H1 (cell line): ENCODE data around the gene MLPH.

Experiments used
- ZNF274 ChIP-seq: IDR thresholded peaks from 2 replicates; pipeline ENCODE4 v1.7.0; 2012; ENCODE audit warnings: low read length, borderline replicate concordance; ENCODE audit errors: extremely low read depth
- TF ChIP-seq, protein P1 (sequence below): IDR thresholded peaks from 2 replicates; pipeline ENCODE4 v1.6.1; 2012; ENCODE audit warnings: low read length, inconsistent platforms
- TF ChIP-seq, protein P2 (sequence below), 3 experiments: IDR thresholded peaks; 1 replicate in 2 of 3; 2 replicates in 1 of 3; pipeline versions ENCODE4 v1.5.1 to v1.6.1; 2011; ENCODE audit warnings: low read length in 3 of 3, mild to moderate bottlenecking in 3 of 3, inconsistent platforms in 2 of 3, low read depth in 1 of 3, moderate library complexity in 1 of 3; ENCODE audit not compliant: insufficient read depth in 1 of 3; ENCODE audit errors: control extremely low read depth in 1 of 3

DNA sequence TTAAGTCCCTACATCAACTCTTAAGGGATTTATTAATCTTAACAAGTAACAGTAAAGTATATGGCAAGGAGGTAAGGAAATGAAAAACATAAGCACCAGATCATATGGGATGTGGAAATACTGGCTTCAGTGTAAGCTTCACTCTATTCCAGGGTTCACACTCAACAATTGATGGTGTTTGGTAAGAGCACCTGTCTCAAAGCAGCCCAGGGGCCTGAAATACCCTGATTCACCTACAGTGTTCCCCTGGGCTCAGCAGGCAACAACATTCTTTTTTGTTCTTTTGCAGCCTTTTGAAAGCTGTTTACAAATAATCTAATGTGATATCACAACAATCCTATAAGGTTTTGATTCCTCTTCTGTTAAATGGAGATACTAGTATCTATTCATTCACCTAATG, 1.2 kb upstream of the MLPH start:
- TF ChIP-seq, protein P1, sequence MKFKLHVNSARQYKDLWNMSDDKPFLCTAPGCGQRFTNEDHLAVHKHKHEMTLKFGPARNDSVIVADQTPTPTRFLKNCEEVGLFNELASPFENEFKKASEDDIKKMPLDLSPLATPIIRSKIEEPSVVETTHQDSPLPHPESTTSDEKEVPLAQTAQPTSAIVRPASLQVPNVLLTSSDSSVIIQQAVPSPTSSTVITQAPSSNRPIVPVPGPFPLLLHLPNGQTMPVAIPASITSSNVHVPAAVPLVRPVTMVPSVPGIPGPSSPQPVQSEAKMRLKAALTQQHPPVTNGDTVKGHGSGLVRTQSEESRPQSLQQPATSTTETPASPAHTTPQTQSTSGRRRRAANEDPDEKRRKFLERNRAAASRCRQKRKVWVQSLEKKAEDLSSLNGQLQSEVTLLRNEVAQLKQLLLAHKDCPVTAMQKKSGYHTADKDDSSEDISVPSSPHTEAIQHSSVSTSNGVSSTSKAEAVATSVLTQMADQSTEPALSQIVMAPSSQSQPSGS, result no peak
- TF ChIP-seq, protein P2, sequence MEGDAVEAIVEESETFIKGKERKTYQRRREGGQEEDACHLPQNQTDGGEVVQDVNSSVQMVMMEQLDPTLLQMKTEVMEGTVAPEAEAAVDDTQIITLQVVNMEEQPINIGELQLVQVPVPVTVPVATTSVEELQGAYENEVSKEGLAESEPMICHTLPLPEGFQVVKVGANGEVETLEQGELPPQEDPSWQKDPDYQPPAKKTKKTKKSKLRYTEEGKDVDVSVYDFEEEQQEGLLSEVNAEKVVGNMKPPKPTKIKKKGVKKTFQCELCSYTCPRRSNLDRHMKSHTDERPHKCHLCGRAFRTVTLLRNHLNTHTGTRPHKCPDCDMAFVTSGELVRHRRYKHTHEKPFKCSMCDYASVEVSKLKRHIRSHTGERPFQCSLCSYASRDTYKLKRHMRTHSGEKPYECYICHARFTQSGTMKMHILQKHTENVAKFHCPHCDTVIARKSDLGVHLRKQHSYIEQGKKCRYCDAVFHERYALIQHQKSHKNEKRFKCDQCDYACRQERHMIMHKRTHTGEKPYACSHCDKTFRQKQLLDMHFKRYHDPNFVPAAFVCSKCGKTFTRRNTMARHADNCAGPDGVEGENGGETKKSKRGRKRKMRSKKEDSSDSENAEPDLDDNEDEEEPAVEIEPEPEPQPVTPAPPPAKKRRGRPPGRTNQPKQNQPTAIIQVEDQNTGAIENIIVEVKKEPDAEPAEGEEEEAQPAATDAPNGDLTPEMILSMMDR (IDR thresholded peaks at IDR 0.05; ENCODE audit: control extremely low read depth in 1 of 3, insufficient read depth in 1 of 3, low read depth in 1 of 3, low read length in 3 of 3), result no peak
- no peak for TF ChIP-seq ZNF274
